Skeletal muscle satellite cell (primary cell): ENCODE results near the gene IFIT2.

Source experiments
- H3K27me3 ChIP-seq: 2 replicates; pipeline ENCODE4 v1.7.0; 2013; ENCODE audit warnings: low read length; ENCODE audit not compliant: control insufficient read depth, insufficient read depth
- H3K36me3 ChIP-seq: 2 replicates; pipeline ENCODE4 v1.7.0; 2013; ENCODE audit warnings: mild to moderate bottlenecking, control low read depth, low read length; ENCODE audit not compliant: insufficient read depth
- H3K4me1 ChIP-seq: 2 replicates; pipeline ENCODE4 v1.7.0; 2013; ENCODE audit warnings: low read length; ENCODE audit not compliant: control insufficient read depth, insufficient read depth
- H3K4me2 ChIP-seq: 2 replicates; pipeline ENCODE4 v1.7.0; 2013; ENCODE audit warnings: mild to moderate bottlenecking, low read length
- H3K4me3 ChIP-seq: 2 replicates; pipeline ENCODE4 v1.7.0; 2013; ENCODE audit warnings: low read length
- H3K9ac ChIP-seq: 2 replicates; pipeline ENCODE4 v1.7.0; 2013; ENCODE audit warnings: mild to moderate bottlenecking, low read depth, low read length, moderate library complexity
- H3K9me3 ChIP-seq: replicated peaks from 2 replicates; pipeline ENCODE4 v1.7.0; 2013; ENCODE audit warnings: mild to moderate bottlenecking, control low read depth, low read length

The IFIT2 gene

GRCh38 chr10:89266721-89267453, 35.0 kb upstream of the IFIT2 start:
- Histone ChIP-seq H3K4me3 (no peak overlapping the region), H3K4me1 (peaks cover 17% of the 10 kb centered on the region), H3K4me2 (no peak overlapping the region), H3K9ac (no peak overlapping the region), H3K9me3 (no peaks in the 10 kb centered on the region), H3K36me3 (no peaks in the 10 kb centered on the region), H3K27me3 (no peaks in the 10 kb centered on the region)

DNA sequence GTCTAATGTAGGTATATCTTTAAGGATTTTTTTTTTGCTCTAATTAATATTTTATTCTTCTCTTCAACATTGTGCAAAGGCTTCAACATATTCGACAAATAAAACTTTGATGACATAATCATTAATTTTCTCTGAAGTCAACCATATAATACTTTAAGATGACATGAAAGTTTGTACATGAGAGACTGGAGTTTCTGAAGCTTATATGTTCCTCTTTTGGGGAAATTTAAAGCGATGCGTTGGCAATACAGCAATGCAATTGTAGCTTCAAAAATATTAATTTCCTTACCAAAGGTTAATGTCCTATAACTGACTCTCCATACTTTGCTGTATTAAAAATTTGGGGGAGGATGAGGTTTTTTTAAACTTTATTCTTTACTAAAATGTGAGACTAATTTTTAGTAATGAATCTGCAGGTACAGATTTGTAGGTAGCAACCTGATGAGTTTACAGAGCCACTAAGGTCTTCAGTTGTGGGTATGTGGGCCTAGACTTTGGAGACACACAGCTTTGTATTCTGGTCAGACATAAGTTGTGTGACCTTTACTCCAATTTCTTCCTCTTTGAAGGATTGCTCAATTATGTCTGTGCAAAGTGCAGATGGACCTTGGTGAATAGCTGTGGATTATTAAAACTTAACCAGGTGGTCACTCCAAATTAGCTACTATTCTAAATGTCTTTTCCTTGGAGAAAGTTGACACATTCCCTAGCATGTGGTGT, 32.3 kb upstream of the IFIT2 start:
- Histone ChIP-seq H3K9ac (no peak overlapping the region), H3K27me3 (no peaks in the 10 kb centered on the region), H3K4me2 (no peak overlapping the region), H3K4me3 (no peak overlapping the region), H3K9me3 (no peaks in the 10 kb centered on the region), H3K4me1 (peaks cover 7% of the 10 kb centered on the region), H3K36me3 (no peaks in the 10 kb centered on the region)

DNA sequence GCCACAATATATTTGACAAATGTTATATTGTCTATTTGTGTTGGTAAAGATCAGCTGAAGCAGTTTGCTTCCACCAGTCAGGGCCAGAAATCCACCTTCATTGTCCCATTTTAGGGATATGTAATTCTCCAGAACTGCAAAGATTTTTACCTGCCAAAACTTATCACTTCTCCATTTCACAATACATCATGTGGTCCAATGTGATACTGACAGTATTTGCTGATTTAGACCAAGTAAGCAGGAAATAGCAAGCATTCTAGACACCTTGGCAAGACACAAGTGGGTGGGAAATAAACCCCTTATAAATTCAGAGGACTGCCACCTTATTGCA, 31.7 kb upstream of the IFIT2 start:
- no peaks in the 10 kb centered on the region for H3K36me3 ChIP-seq
- no peak overlapping the region for H3K4me2 ChIP-seq
- no peaks in the 10 kb centered on the region for H3K27me3 ChIP-seq
- H3K4me1 ChIP-seq, result peaks cover 12% of the 10 kb centered on the region
- H3K9ac ChIP-seq, result no peak overlapping the region
- H3K4me3 ChIP-seq, result no peak overlapping the region
- H3K9me3 ChIP-seq, result no peaks in the 10 kb centered on the region

DNA sequence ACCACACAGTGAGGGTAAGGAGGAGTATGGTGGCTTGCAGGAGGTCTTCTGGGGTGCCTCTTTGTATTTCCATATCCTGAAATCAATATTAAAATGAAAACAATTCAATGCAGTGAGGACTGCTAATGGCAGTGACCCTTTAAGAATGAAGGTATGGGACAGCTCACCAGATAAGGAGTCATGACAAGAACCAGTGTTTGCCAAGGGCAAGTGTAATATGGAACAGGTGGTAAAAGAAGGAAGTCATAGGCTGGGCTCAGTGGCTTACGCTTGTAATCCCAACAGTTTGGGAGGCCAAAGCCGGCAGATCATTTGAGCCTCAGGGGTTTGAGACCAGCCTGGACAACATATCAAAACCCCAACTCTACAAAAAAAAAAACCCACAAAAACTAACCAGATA, 30.3 kb upstream of the IFIT2 start:
- H3K27me3 ChIP-seq, result no peaks in the 10 kb centered on the region
- H3K4me3 ChIP-seq, result no peak overlapping the region
- H3K9ac ChIP-seq, result no peak overlapping the region
- H3K4me1 ChIP-seq, result peaks cover 23% of the 10 kb centered on the region
- no peak overlapping the region for H3K4me2 ChIP-seq
- H3K36me3 ChIP-seq, result no peaks in the 10 kb centered on the region
- no peaks in the 10 kb centered on the region for H3K9me3 ChIP-seq

- no peak overlapping the region for H3K9ac ChIP-seq
These were observed 28.2 kb upstream of the IFIT2 start for GRCh38 chr10:89273680-89274079.

DNA sequence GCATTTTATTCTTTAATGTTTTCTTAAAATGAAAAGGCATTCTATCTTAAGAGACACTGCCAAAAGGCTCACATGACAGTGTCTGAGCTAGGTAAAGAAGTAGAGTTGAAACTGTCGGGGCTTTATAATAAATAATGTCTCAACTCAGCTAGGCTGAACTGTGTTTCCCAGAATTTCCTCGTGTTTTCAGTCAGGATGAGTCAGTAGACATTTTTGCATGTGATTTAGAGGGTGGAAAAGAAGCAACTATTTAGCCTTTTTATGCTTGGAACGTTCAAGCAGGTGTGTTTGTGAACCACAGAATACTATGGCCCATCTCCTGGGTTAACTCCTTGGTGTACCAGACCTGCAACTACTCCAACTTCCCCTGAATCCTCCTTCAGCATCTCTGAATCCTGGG, 26.9 kb upstream of the IFIT2 start:
- H3K4me3 ChIP-seq, result no peak overlapping the region
- H3K9me3 ChIP-seq, result no peaks in the 10 kb centered on the region
- H3K27me3 ChIP-seq, result no peaks in the 10 kb centered on the region
- no peaks in the 10 kb centered on the region for H3K36me3 ChIP-seq
- H3K4me1 ChIP-seq, result peaks cover 45% of the 10 kb centered on the region
- no peak overlapping the region for H3K9ac ChIP-seq
- H3K4me2 ChIP-seq, result peak overlapping the region; percentile 15

More at GRCh38 chr10:89273680-89274079, 28.2 kb upstream of the IFIT2 start:
- Histone ChIP-seq H3K4me3 (no peak overlapping the region), H3K36me3 (no peaks in the 10 kb centered on the region), H3K4me2 (no peak overlapping the region), H3K4me1 (peaks cover 32% of the 10 kb centered on the region), H3K9me3 (no peaks in the 10 kb centered on the region), H3K27me3 (no peaks in the 10 kb centered on the region)

GRCh38 chr10:89275383-89275782, 26.5 kb upstream of the IFIT2 start:
- Histone ChIP-seq H3K4me2 (peak overlapping the region; percentile 15), H3K4me1 (peaks cover 45% of the 10 kb centered on the region), H3K9me3 (no peaks in the 10 kb centered on the region), H3K4me3 (no peak overlapping the region), H3K27me3 (no peaks in the 10 kb centered on the region), H3K36me3 (no peaks in the 10 kb centered on the region), H3K9ac (no peak overlapping the region)

DNA sequence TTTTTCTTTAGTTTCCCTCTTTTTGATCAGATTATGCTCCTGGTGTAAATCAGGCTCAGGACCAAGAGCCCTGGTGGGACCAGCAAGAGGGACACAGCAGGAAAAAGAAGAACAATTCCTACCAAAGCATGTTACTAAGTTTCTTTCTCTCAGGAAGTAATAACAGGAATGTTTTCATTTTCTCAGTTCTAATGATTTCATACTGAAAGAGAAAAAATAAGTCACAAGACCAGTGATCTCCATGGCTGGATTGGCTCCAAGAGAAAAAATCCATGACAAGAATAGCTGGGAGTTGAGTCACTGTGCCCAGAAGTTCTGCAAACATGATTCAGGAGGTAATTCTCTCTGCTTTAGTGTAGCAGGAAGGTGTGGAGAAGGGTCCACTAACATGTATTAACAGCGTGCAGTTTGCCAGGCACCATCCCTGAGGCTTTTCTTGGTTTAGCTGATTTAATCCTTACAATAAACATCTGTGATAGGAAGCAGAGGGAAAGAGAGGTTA, 23.8 kb upstream of the IFIT2 start:
- Histone ChIP-seq H3K36me3 (no peaks in the 10 kb centered on the region), H3K4me2 (peak overlapping the region; percentile 70), H3K9ac (peak overlapping the region; percentile 80), H3K9me3 (no peaks in the 10 kb centered on the region), H3K4me1 (peaks cover 62% of the 10 kb centered on the region), H3K4me3 (peak overlapping the region; percentile 37), H3K27me3 (no peaks in the 10 kb centered on the region)

DNA sequence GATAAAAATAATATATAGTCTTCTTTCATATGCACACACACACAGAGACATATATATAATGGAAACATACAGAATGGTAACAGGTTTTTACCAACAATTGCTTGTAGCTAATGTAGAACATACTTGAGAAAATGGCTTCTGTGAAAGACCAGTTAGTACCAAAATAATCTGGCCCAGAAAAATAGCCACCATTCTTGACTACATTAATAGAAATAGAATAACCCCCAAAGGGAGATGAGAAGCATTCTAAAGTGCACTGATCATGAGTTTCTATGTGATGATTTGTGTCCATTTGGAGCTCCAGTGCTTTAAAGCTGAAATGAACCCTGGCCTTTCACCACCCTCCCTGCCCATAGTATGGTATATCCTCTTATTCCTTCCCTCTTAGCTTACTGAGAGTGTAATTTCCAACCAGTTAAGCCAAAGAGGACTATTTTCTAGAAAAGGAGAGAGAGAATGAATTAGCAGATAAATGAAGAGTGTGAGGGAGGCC, 22.9 kb upstream of the IFIT2 start:
- Histone ChIP-seq H3K4me3 (no peak overlapping the region), H3K36me3 (no peaks in the 10 kb centered on the region), H3K9ac (peak overlapping the region; percentile 31), H3K27me3 (no peaks in the 10 kb centered on the region), H3K4me2 (no peak overlapping the region), H3K4me1 (peaks cover 71% of the 10 kb centered on the region), H3K9me3 (no peaks in the 10 kb centered on the region)

DNA sequence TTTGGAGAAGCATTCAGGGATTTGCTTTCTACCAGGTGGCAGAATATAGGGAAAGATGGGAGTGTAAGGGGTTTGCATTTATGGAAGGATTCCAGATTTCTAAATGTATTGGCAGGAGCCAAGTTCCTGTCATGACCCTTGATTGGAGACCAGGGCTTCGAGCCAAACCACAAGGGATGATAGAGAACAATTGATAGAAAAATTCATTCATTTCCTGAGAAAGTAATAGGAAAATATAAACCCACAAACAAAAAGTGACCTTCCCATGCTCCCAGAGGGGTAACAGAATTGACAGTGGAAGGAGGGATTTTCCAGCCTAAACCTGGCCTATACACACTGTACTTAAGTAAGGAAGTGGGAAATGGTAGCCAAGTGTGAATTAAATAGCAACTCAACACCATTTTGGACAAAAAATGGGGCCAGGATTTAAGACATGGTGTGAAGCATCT, 22.4 kb upstream of the IFIT2 start:
- Histone ChIP-seq H3K4me2 (no peak overlapping the region), H3K9me3 (no peaks in the 10 kb centered on the region), H3K4me1 (peaks cover 75% of the 10 kb centered on the region), H3K36me3 (no peaks in the 10 kb centered on the region), H3K9ac (peak overlapping the region; percentile 31), H3K27me3 (no peaks in the 10 kb centered on the region), H3K4me3 (no peak overlapping the region)

GRCh38 chr10:89280508-89280907, 21.3 kb upstream of the IFIT2 start:
- H3K4me1 ChIP-seq, result peaks cover 75% of the 10 kb centered on the region
- no peaks in the 10 kb centered on the region for H3K36me3 ChIP-seq
- H3K4me3 ChIP-seq, result no peak overlapping the region
- H3K9ac ChIP-seq, result no peak overlapping the region
- no peak overlapping the region for H3K4me2 ChIP-seq
- no peaks in the 10 kb centered on the region for H3K27me3 ChIP-seq
- H3K9me3 ChIP-seq, result no peaks in the 10 kb centered on the region
